Sigmoid colon (tissue), 7 donors: ENCODE measurements around the gene COTL1. TPM values are rescaled to one million over a fixed set of nuclear protein-coding genes. Genes with fewer than 3 reads are reported as not detected.

Experiments used
- DNase-seq: peaks from one replicate; pipeline ENCODE4 v3.0.0-alpha.2; 2019
- H3K27ac ChIP-seq, 4 donors: fragments of 200-600 bp; sonication (generic); one replicate each; pipeline ENCODE4 v1.5.1; 2016 to 2019; ENCODE audit warnings: mild to moderate bottlenecking in 1 of 4
- H3K27me3 ChIP-seq, 3 donors: fragments of 200-600 bp; sonication (generic); one replicate each; pipeline ENCODE4 v1.5.1; 2019; ENCODE audit warnings: mild to moderate bottlenecking in 1 of 3
- H3K36me3 ChIP-seq, 4 donors: fragments of 200-600 bp; sonication (generic); one replicate each; pipeline ENCODE4 v1.5.1; 2016 to 2019
- H3K4me1 ChIP-seq, 4 donors: fragments of 200-600 bp; sonication (generic); one replicate each; pipeline ENCODE4 v1.5.1; 2017 to 2019
- H3K4me3 ChIP-seq, 4 donors: fragments of 200-600 bp; sonication (generic); one replicate each; pipeline ENCODE4 v1.5.1; 2017 to 2019; ENCODE audit warnings: mild to moderate bottlenecking in 2 of 4, moderate library complexity in 1 of 4
- H3K9me3 ChIP-seq, 4 donors: fragments of 200-600 bp in 3 of 4; sonication (generic) in 3 of 4; one replicate each; pipeline versions ENCODE4 v1.5.1 to v1.6.1; 2013 to 2019
- CTCF ChIP-seq, 4 experiments: fragments of 450-650 bp in 3 of 4; fragments of 200-600 bp in 1 of 4; IDR thresholded peaks; one replicate each; pipeline ENCODE4 v1.5.1; 2016 to 2019; ENCODE audit warnings: antibody characterized with exemption in 4 of 4, mild to moderate bottlenecking in 3 of 4, moderate library complexity in 2 of 4
- EP300 ChIP-seq, 4 donors: sonication (generic); formaldehyde crosslinking; IDR thresholded peaks; one replicate each; pipeline ENCODE4 v1.6.1; 2017; ENCODE audit warnings: antibody characterized with exemption in 4 of 4
- POLR2A ChIP-seq, 2 donors: fragments of 450-650 bp; IDR thresholded peaks; one replicate each; pipeline ENCODE4 v1.6.1; 2016; ENCODE audit warnings: antibody characterized with exemption in 2 of 2, mild to moderate bottlenecking in 2 of 2, moderate library complexity in 2 of 2
- POLR2AphosphoS5 ChIP-seq, 4 donors: sonication (generic); formaldehyde crosslinking; IDR thresholded peaks; one replicate each; pipeline ENCODE4 v1.6.1; 2017; ENCODE audit warnings: antibody characterized with exemption in 4 of 4
- WGBS, 2 donors: extraction: QIAGEN DNeasy Blood & Tissue Kit; methylation state at CpG; one replicate each; pipeline ENCODE4 v1.1.7; 2013; 5-methylcytosine and 5-hydroxymethylcytosine counted together
- intact Hi-C: fragments of 100-400 bp; cut with DNase I; formaldehyde crosslinking; loops from one replicate; pipeline ENCODE4 v1.15.1; 2023
- polyA plus RNA-seq, 3 donors: library from polyadenylated mRNA; stranded (reverse); fragments of 200-250 nt; gene quantifications; one replicate each; pipeline ENCODE4 v1.2.3, GENCODE V29; 2013
- total RNA-seq, 4 donors: library from RNA; depleted of rRNA; stranded (reverse); fragments of >200 nt; gene quantifications; one replicate each; pipeline ENCODE4 v1.1.0, GENCODE V29; 2016
- donor health status: healthy with polysubstance abuse.
- donor health status: Bipolar disorder and iron deficiency.
- donor health status: healthy.

COTL1 gene
- total and polyA plus RNA-seq, 7 donors, result 34.6 to 160 (median 48.6) TPM

- intact Hi-C loops, result no loop called here
- Histone ChIP-seq H3K27me3 (no peaks in the 10 kb centered on the region), H3K9me3 (peaks cover 0 to 2% (median 0%) of the 10 kb centered on the region in 4 donors), H3K27ac (no peak overlapping the region), H3K36me3 (peaks cover 0 to 13% (median 11%) of the 10 kb centered on the region in 4 donors), H3K4me1 (no peaks in the 10 kb centered on the region), H3K4me3 (no peak overlapping the region)
- DNase-seq, result no peak
- WGBS, 2 donors, result 21 to 58% methylated on average over 9 of the region's 9 CpGs
- no peak for TF ChIP-seq EP300 (IDR thresholded peaks at IDR 0.05)
- TF ChIP-seq POLR2A (IDR thresholded peaks at IDR 0.05), result no peak
- TF ChIP-seq POLR2AphosphoS5 (IDR thresholded peaks at IDR 0.05), result no peak
- TF ChIP-seq CTCF (IDR thresholded peaks at IDR 0.05), result no peak
Measured at GRCh38 chr16:84569382-84569987, 48.4 kb downstream of the COTL1 start.

- intact Hi-C loops, result no loop called here
- H3K36me3 ChIP-seq, result peaks cover 0 to 14% (median 12%) of the 10 kb centered on the region in 4 donors
- WGBS, 2 donors, result 71 to 88% methylated on average over 9 of the region's 9 CpGs
- peaks cover 0 to 2% (median 0%) of the 10 kb centered on the region in 4 donors for H3K9me3 ChIP-seq
- TF ChIP-seq POLR2A (IDR thresholded peaks at IDR 0.05) (no peak), POLR2AphosphoS5 (IDR thresholded peaks at IDR 0.05) (no peak), CTCF (IDR thresholded peaks at IDR 0.05) (no peak), EP300 (IDR thresholded peaks at IDR 0.05) (no peak)
- DNase-seq, result no peak
- no peak overlapping the region for H3K27ac ChIP-seq
- H3K27me3 ChIP-seq, result no peaks in the 10 kb centered on the region
- H3K4me1 ChIP-seq, result no peaks in the 10 kb centered on the region
- no peak overlapping the region for H3K4me3 ChIP-seq
Measured at GRCh38 chr16:84568066-84568465, 49.8 kb downstream of the COTL1 start.

GRCh38 chr16:84567286-84567962 is 50.5 kb downstream of the COTL1 start:
- 92 to 93% methylated on average over 16 of the region's 16 CpGs for WGBS, 2 donors
- H3K4me1 ChIP-seq, result no peaks in the 10 kb centered on the region
- peaks cover 0 to 14% (median 12%) of the 10 kb centered on the region in 4 donors for H3K36me3 ChIP-seq

GRCh38 chr16:84566545-84567257 is 51.2 kb downstream of the COTL1 start:
- H3K36me3 ChIP-seq, result peaks cover 0 to 14% (median 12%) of the 10 kb centered on the region in 4 donors
- WGBS, 2 donors, result 94 to 95% methylated on average over 21 of the region's 21 CpGs
- intact Hi-C loops, result no loop called here
- TF ChIP-seq CTCF (IDR thresholded peaks at IDR 0.05), result no peak
- no peak for TF ChIP-seq EP300 (IDR thresholded peaks at IDR 0.05)
- TF ChIP-seq POLR2A (IDR thresholded peaks at IDR 0.05), result no peak
- no peak for TF ChIP-seq POLR2AphosphoS5 (IDR thresholded peaks at IDR 0.05)
- DNase-seq, result no peak
- peaks cover 0 to 2% (median 0%) of the 10 kb centered on the region in 4 donors for H3K9me3 ChIP-seq
- no peaks in the 10 kb centered on the region for H3K27me3 ChIP-seq
- H3K4me1 ChIP-seq, result no peaks in the 10 kb centered on the region
- no peak overlapping the region for H3K4me3 ChIP-seq
- no peak overlapping the region for H3K27ac ChIP-seq

More at GRCh38 chr16:84567286-84567962, 50.5 kb downstream of the COTL1 start:
- intact Hi-C loops, result no loop called here
- DNase-seq, result no peak
- TF ChIP-seq EP300 (IDR thresholded peaks at IDR 0.05), result no peak
- no peak for TF ChIP-seq POLR2A (IDR thresholded peaks at IDR 0.05)
- TF ChIP-seq CTCF (IDR thresholded peaks at IDR 0.05), result no peak
- TF ChIP-seq POLR2AphosphoS5 (IDR thresholded peaks at IDR 0.05), result no peak
- Histone ChIP-seq H3K9me3 (peaks cover 0 to 2% (median 0%) of the 10 kb centered on the region in 4 donors), H3K27me3 (no peaks in the 10 kb centered on the region), H3K27ac (no peak overlapping the region), H3K4me3 (no peak overlapping the region)
